ENCODE data around the gene LHFPL2. TPM values are rescaled to one million over a fixed set of nuclear protein-coding genes. Genes with fewer than 3 reads are reported as not detected.

The LHFPL2 gene
- total RNA-seq, 1 experiment from 2014 or later, result 17.9 TPM

- peak; percentile 73 for ATAC-seq
- peak overlapping the region; percentile 61 for H3K9ac ChIP-seq (ENCODE audit: low read length)
- intact Hi-C loops (cut with micrococcal nuclease), result no loop called here
- H3K9me2 ChIP-seq (ENCODE audit: insufficient read depth), result no peaks in the 10 kb centered on the region
- peaks cover 14% of the 10 kb centered on the region; the same call in 1 of the 2 replicates for H3K79me2 ChIP-seq (ENCODE audit: insufficient read depth, low read length)
- H4K20me1 ChIP-seq (ENCODE audit: insufficient read depth), result no peaks in the 10 kb centered on the region
- BruUV-seq (replicated peaks), result TSS peak; percentile 91
- RAD21 ChIA-PET (ENCODE audit: low non-redundant PET in 1 of 2, low total read pairs in 2 of 2, uncharacterized antibody in 2 of 2, unreplicated experiment in 2 of 2), result interaction anchor here in 1 of 2 experiments (0.6 kb wide), 1 partner anchor 39 kb away, joined by 3 read pairs; no protein-coding TSS in a partner anchor
- CTCF ChIA-PET, result no interaction called here
- POLR2A ChIA-PET, result interaction anchor here (1.0 kb wide), 1 partner anchor 83 kb away, joined by 3 read pairs; no protein-coding TSS in a partner anchor
- no peak overlapping the region for H2AFZ ChIP-seq (ENCODE audit: low read depth, low read length, poor library complexity, severe bottlenecking)
- no peaks in the 10 kb centered on the region for H3K9me3 ChIP-seq (ENCODE audit: control insufficient read depth in 1 of 2, insufficient read depth in 1 of 2, low read depth in 1 of 2, low read length in 2 of 2)
- DNase-seq (ENCODE audit: low read depth, low spot score), result no peak
- H3K27ac ChIP-seq (ENCODE audit: low read depth, low read length), result peak overlapping the region; percentile 62
- TF ChIP-seq CEBPB (IDR thresholded peaks at IDR 0.05; ENCODE audit: low read depth) (no peak), SP1 (IDR thresholded peaks at IDR 0.05; ENCODE audit: low read depth) (no peak; the same call in 1 of the 2 replicates), SIN3A (IDR thresholded peaks at IDR 0.05; ENCODE audit: low read depth) (0 out of 2 replicates have a peak, but pooled peaks have one; percentile 45), EZH2phosphoT487 (IDR thresholded peaks at IDR 0.05; ENCODE audit: borderline replicate concordance) (no peak), EGR1 (IDR thresholded peaks at IDR 0.05; ENCODE audit: low read depth) (no peak), ATF3 (IDR thresholded peaks at IDR 0.05) (no peak; the same call in 1 of the 2 replicates), FOSL1 (IDR thresholded peaks at IDR 0.05; ENCODE audit: low read depth) (no peak), RAD21 (IDR thresholded peaks at IDR 0.05; ENCODE audit: low read depth) (no peak), POLR2AphosphoS5 (IDR thresholded peaks at IDR 0.05; ENCODE audit: low read depth, low read length) (no peak), CBX3 (IDR thresholded peaks at IDR 0.05; ENCODE audit: low read depth) (0 out of 2 replicates have a peak, but pooled peaks have one; percentile 2), SRF (IDR thresholded peaks at IDR 0.05; ENCODE audit: low read depth) (no peak)
- TF ChIP-seq, protein P1, sequence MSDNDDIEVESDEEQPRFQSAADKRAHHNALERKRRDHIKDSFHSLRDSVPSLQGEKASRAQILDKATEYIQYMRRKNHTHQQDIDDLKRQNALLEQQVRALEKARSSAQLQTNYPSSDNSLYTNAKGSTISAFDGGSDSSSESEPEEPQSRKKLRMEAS (IDR thresholded peaks at IDR 0.05), result peak; percentile 27; the same call in 1 of the 2 replicates
- no peaks in the 10 kb centered on the region for H3K27me3 ChIP-seq (ENCODE audit: insufficient read depth, low read length)
- peak overlapping the region in 1 of 2 experiments; percentile 32; a peak in 2 of 4 replicates for H3K4me3 ChIP-seq (replicated peaks in 1 of 2; ENCODE audit: low read depth in 1 of 2, low read length in 2 of 2)
- peaks cover 54 to 83% of the 10 kb centered on the region in 2 experiments for H3K4me1 ChIP-seq (ENCODE audit: control insufficient read depth in 1 of 2, insufficient read depth in 2 of 2, low read length in 2 of 2)
- H3K4me2 ChIP-seq (ENCODE audit: low read length), result peak overlapping the region; percentile 80
- H3K36me3 ChIP-seq (ENCODE audit: control insufficient read depth in 1 of 2, insufficient read depth in 2 of 2, low read length in 2 of 2), result no peaks in the 10 kb centered on the region
Observed at GRCh38 chr5:78595458-78595921, 53.1 kb downstream of the LHFPL2 start.
